GM12873 (cell line): Measurements from ENCODE around the gene GOSR2.

ENCODE experiments used
- CTCF ChIP-seq: IDR thresholded peaks from 2 replicates; pipeline ENCODE4 v1.5.1; 2012; ENCODE audit warnings: low read depth, mild to moderate bottlenecking, moderate library complexity, low read length, control low read depth; ENCODE audit not compliant: insufficient read depth; ENCODE audit errors: missing control alignments

Gene GOSR2

GRCh38 chr17:46903762-46904672, 18.9 kb upstream of the GOSR2 start:
- no peak for TF ChIP-seq CTCF

- no peak for TF ChIP-seq CTCF
Measured at GRCh38 chr17:46908068-46908737, 14.8 kb upstream of the GOSR2 start.

- no peak for TF ChIP-seq CTCF
Measured at GRCh38 chr17:46910179-46910927, 12.6 kb upstream of the GOSR2 start.

- no peak for TF ChIP-seq CTCF
Measured at GRCh38 chr17:46911311-46911710, 11.6 kb upstream of the GOSR2 start.

GRCh38 chr17:46915596-46915995, 7.4 kb upstream of the GOSR2 start:
- no peak for TF ChIP-seq CTCF

- no peak for TF ChIP-seq CTCF
Measured at GRCh38 chr17:46916211-46916610, 6.7 kb upstream of the GOSR2 start.

GRCh38 chr17:46916623-46917022, 6.3 kb upstream of the GOSR2 start:
- no peak for TF ChIP-seq CTCF
